Measurements from ENCODE around the gene VAMP8. TPM values are rescaled to one million over a fixed set of nuclear protein-coding genes. Genes with fewer than 3 reads are reported as not detected.

VAMP8 gene
- 10 to 100 TPM; 94.3 to 98.3 TPM for total RNA-seq

- Mint-ChIP-seq H3K27me3 (no peaks in the 10 kb centered on the region), H3K4me3 (peak within 1 kb of the TSS; percentile 96), H3K36me3 (peaks cover 15% of the 10 kb centered on the region), H3K4me1 (peaks cover 32% of the 10 kb centered on the region), H3K27ac (peak within 1 kb of the TSS; percentile 89), H3K9me3 (no peaks in the 10 kb centered on the region)
- DNase-seq: peak; percentile 67
Observed at GRCh38 chr2:85577386-85578242, at the start of gene VAMP8. VAMP8 (plus strand) TSS chr2:85577586; CDS start chr2:85577647, 61 bp downstream.

- H3K27ac Mint-ChIP-seq: no peak overlapping the region
- H3K9me3 Mint-ChIP-seq: no peaks in the 10 kb centered on the region
- H3K4me3 Mint-ChIP-seq: no peak overlapping the region
- no peak for DNase-seq
- H3K4me1 Mint-ChIP-seq: no peaks in the 10 kb centered on the region
- H3K27me3 Mint-ChIP-seq: peaks cover 5% of the 10 kb centered on the region
- no peaks in the 10 kb centered on the region for H3K36me3 Mint-ChIP-seq
Observed at GRCh38 chr2:85527787-85528186, 49.6 kb upstream of the VAMP8 start.

GRCh38 chr2:85528355-85528754 is 49.0 kb upstream of the VAMP8 start:
- Mint-ChIP-seq H3K4me3 (no peak overlapping the region), H3K9me3 (no peaks in the 10 kb centered on the region), H3K36me3 (no peaks in the 10 kb centered on the region), H3K27me3 (peaks cover 5% of the 10 kb centered on the region), H3K4me1 (no peaks in the 10 kb centered on the region), H3K27ac (no peak overlapping the region)
- no peak for DNase-seq

- Mint-ChIP-seq H3K36me3 (no peaks in the 10 kb centered on the region), H3K27ac (no peak overlapping the region), H3K27me3 (peaks cover 5% of the 10 kb centered on the region), H3K4me1 (no peaks in the 10 kb centered on the region), H3K9me3 (no peaks in the 10 kb centered on the region), H3K4me3 (no peak overlapping the region)
- no peak for DNase-seq
Observed at GRCh38 chr2:85529809-85530208, 47.6 kb upstream of the VAMP8 start.

- DNase-seq: no peak
- no peak overlapping the region for H3K27ac Mint-ChIP-seq
Observed at GRCh38 chr2:85531589-85531988, 45.8 kb upstream of the VAMP8 start.

GRCh38 chr2:85534099-85534498 is 43.3 kb upstream of the VAMP8 start:
- peaks cover 13% of the 10 kb centered on the region for H3K4me1 Mint-ChIP-seq
- peaks cover 9% of the 10 kb centered on the region for H3K36me3 Mint-ChIP-seq
- H3K9me3 Mint-ChIP-seq: no peaks in the 10 kb centered on the region
- H3K27ac Mint-ChIP-seq: no peak overlapping the region
- peaks cover 5% of the 10 kb centered on the region for H3K27me3 Mint-ChIP-seq
- H3K4me3 Mint-ChIP-seq: no peak overlapping the region
- DNase-seq: no peak

More at GRCh38 chr2:85531589-85531988, 45.8 kb upstream of the VAMP8 start:
- H3K9me3 Mint-ChIP-seq: no peaks in the 10 kb centered on the region
- H3K4me3 Mint-ChIP-seq: no peak overlapping the region
- peaks cover 4% of the 10 kb centered on the region for H3K4me1 Mint-ChIP-seq
- H3K36me3 Mint-ChIP-seq: no peaks in the 10 kb centered on the region
- peaks cover 5% of the 10 kb centered on the region for H3K27me3 Mint-ChIP-seq

- Mint-ChIP-seq H3K9me3 (no peaks in the 10 kb centered on the region), H3K4me1 (peaks cover 15% of the 10 kb centered on the region), H3K27me3 (peaks cover 6% of the 10 kb centered on the region), H3K27ac (no peak overlapping the region), H3K36me3 (peaks cover 15% of the 10 kb centered on the region), H3K4me3 (no peak overlapping the region)
- DNase-seq: no peak
Observed at GRCh38 chr2:85534881-85535280, 42.5 kb upstream of the VAMP8 start.

- Mint-ChIP-seq H3K27me3 (peaks cover 9% of the 10 kb centered on the region), H3K9me3 (no peaks in the 10 kb centered on the region), H3K4me1 (peaks cover 29% of the 10 kb centered on the region), H3K27ac (no peak overlapping the region), H3K4me3 (no peak overlapping the region), H3K36me3 (peaks cover 31% of the 10 kb centered on the region)
- DNase-seq: no peak
Observed at GRCh38 chr2:85536479-85536878, 40.9 kb upstream of the VAMP8 start.

- Mint-ChIP-seq H3K4me1 (peaks cover 42% of the 10 kb centered on the region), H3K4me3 (peak overlapping the region; percentile 97), H3K27ac (peak overlapping the region; percentile 99), H3K36me3 (peaks cover 45% of the 10 kb centered on the region), H3K9me3 (no peaks in the 10 kb centered on the region), H3K27me3 (peaks cover 9% of the 10 kb centered on the region)
- DNase-seq: peak; percentile 42
Observed at GRCh38 chr2:85537600-85538506, 39.5 kb upstream of the VAMP8 start.

- Mint-ChIP-seq H3K9me3 (no peaks in the 10 kb centered on the region), H3K36me3 (peaks cover 53% of the 10 kb centered on the region), H3K4me3 (peak within 1 kb of the TSS; percentile 97), H3K4me1 (peaks cover 47% of the 10 kb centered on the region), H3K27ac (peak within 1 kb of the TSS; percentile 99), H3K27me3 (peaks cover 9% of the 10 kb centered on the region)
- peak; percentile 93 for DNase-seq
Observed at GRCh38 chr2:85538507-85539360, 38.7 kb upstream of the VAMP8 start, which contains the start of gene MAT2A. MAT2A (plus strand) TSS chr2:85539168; CDS start chr2:85539288, 120 bp downstream.

GRCh38 chr2:85539361-85540132 is 37.8 kb upstream of the VAMP8 start:
- H3K9me3 Mint-ChIP-seq: no peaks in the 10 kb centered on the region
- peaks cover 61% of the 10 kb centered on the region for H3K36me3 Mint-ChIP-seq
- H3K4me3 Mint-ChIP-seq: peak overlapping the region; percentile 97
- peaks cover 50% of the 10 kb centered on the region for H3K4me1 Mint-ChIP-seq
- peak overlapping the region; percentile 99 for H3K27ac Mint-ChIP-seq
- DNase-seq: peak; percentile 77
- H3K27me3 Mint-ChIP-seq: peaks cover 9% of the 10 kb centered on the region

GRCh38 chr2:85540133-85540648 is 37.2 kb upstream of the VAMP8 start:
- Mint-ChIP-seq H3K27ac (peak overlapping the region; percentile 94), H3K4me3 (peak overlapping the region; percentile 97), H3K36me3 (peaks cover 66% of the 10 kb centered on the region), H3K9me3 (no peaks in the 10 kb centered on the region), H3K4me1 (peaks cover 52% of the 10 kb centered on the region), H3K27me3 (peaks cover 9% of the 10 kb centered on the region)
- no peak for DNase-seq

GRCh38 chr2:85541262-85541661 is 36.1 kb upstream of the VAMP8 start:
- peaks cover 67% of the 10 kb centered on the region for H3K36me3 Mint-ChIP-seq
- H3K27ac Mint-ChIP-seq: peak overlapping the region; percentile 94
- DNase-seq: no peak
- peaks cover 9% of the 10 kb centered on the region for H3K27me3 Mint-ChIP-seq
- H3K4me1 Mint-ChIP-seq: peaks cover 52% of the 10 kb centered on the region
- H3K4me3 Mint-ChIP-seq: peak overlapping the region; percentile 97
- H3K9me3 Mint-ChIP-seq: no peaks in the 10 kb centered on the region

Data from activated naive CD8-positive, alpha-beta T cell treated with anti-CD3 and anti-CD28 coated beads for 36 hours (primary cell).